Measurements from ENCODE around the gene PIWIL1.
A peak's percentile ranks its signal among the peaks of the same experiment; 100 is the strongest.

PIWIL1 gene

GRCh38 chr12:130337488-130338303, at the start of gene PIWIL1:
Gene PIWIL1, plus strand, starts transcription at chr12:130337887. Its CDS starts 4,705 bp downstream, at chr12:130342592.
- DNase-seq = no peak

- DNase-seq = no peak
These were observed 49.5 kb upstream of the PIWIL1 start for GRCh38 chr12:130288206-130288605.

- DNase-seq = no peak
These were observed 49.0 kb upstream of the PIWIL1 start for GRCh38 chr12:130288691-130289090.

- DNase-seq = no peak
These were observed 47.6 kb upstream of the PIWIL1 start for GRCh38 chr12:130290114-130290513.

GRCh38 chr12:130298322-130299021, 39.2 kb upstream of the PIWIL1 start:
- no peak for DNase-seq

GRCh38 chr12:130299574-130299973, 38.1 kb upstream of the PIWIL1 start:
- DNase-seq = no peak

GRCh38 chr12:130300090-130300489, 37.6 kb upstream of the PIWIL1 start:
- DNase-seq = no peak

- DNase-seq = peak; percentile 41
These were observed 36.8 kb upstream of the PIWIL1 start for GRCh38 chr12:130300737-130301535.

- peak; percentile 62 for DNase-seq
These were observed 36.1 kb upstream of the PIWIL1 start for GRCh38 chr12:130301559-130301958.

- no peak for DNase-seq
These were observed 33.9 kb upstream of the PIWIL1 start for GRCh38 chr12:130303781-130304180.

GRCh38 chr12:130307859-130308258, 29.8 kb upstream of the PIWIL1 start:
- no peak for DNase-seq

- no peak for DNase-seq
These were observed 29.3 kb upstream of the PIWIL1 start for GRCh38 chr12:130308393-130308792.

- no peak for DNase-seq
These were observed 21.4 kb upstream of the PIWIL1 start for GRCh38 chr12:130316251-130316650.

GRCh38 chr12:130320536-130320935, 17.2 kb upstream of the PIWIL1 start:
- DNase-seq = no peak

- DNase-seq = no peak
These were observed 15.4 kb upstream of the PIWIL1 start for GRCh38 chr12:130322263-130322662.

GRCh38 chr12:130330685-130331084, 7.0 kb upstream of the PIWIL1 start:
- DNase-seq = no peak

- no peak for DNase-seq
These were observed 6.5 kb upstream of the PIWIL1 start for GRCh38 chr12:130331146-130331545.

- no peak for DNase-seq
These were observed 4.3 kb upstream of the PIWIL1 start for GRCh38 chr12:130333341-130333740.

GRCh38 chr12:130334399-130334798, 3.3 kb upstream of the PIWIL1 start:
- no peak for DNase-seq

GRCh38 chr12:130334937-130335336, 2.8 kb upstream of the PIWIL1 start:
- no peak for DNase-seq

- DNase-seq = peak; percentile 36
These were observed 1.9 kb upstream of the PIWIL1 start for GRCh38 chr12:130335517-130336392.
